ENCODE measurements around the gene EPB41L2. TPM values are rescaled to one million over a fixed set of nuclear protein-coding genes. Genes with fewer than 3 reads are reported as not detected.

Gene EPB41L2
- total and polyA plus RNA-seq, 2 experiments from 2014 or later = 27.4 to 35.8 TPM

- Histone ChIP-seq H3K4me3 (no peak overlapping the region), H3K4me1 (ENCODE audit: insufficient read depth) (peaks cover 4% of the 10 kb centered on the region), H3K36me3 (replicated peaks; ENCODE audit: insufficient read depth, low read depth) (no peaks in the 10 kb centered on the region), H4K20me1 (ENCODE audit: insufficient read depth, poor library complexity, severe bottlenecking) (no peaks in the 10 kb centered on the region), H3K9me3 (ENCODE audit: low read depth) (no peaks in the 10 kb centered on the region), H3K79me2 (no peaks in the 10 kb centered on the region), H2AFZ (no peak overlapping the region), H3K4me2 (no peak overlapping the region), H3K27me3 (no peaks in the 10 kb centered on the region), H3K27ac (no peak overlapping the region), H3K9me2 (replicated peaks; ENCODE audit: insufficient read depth) (no peaks in the 10 kb centered on the region)
- TF ChIP-seq, protein P1, sequence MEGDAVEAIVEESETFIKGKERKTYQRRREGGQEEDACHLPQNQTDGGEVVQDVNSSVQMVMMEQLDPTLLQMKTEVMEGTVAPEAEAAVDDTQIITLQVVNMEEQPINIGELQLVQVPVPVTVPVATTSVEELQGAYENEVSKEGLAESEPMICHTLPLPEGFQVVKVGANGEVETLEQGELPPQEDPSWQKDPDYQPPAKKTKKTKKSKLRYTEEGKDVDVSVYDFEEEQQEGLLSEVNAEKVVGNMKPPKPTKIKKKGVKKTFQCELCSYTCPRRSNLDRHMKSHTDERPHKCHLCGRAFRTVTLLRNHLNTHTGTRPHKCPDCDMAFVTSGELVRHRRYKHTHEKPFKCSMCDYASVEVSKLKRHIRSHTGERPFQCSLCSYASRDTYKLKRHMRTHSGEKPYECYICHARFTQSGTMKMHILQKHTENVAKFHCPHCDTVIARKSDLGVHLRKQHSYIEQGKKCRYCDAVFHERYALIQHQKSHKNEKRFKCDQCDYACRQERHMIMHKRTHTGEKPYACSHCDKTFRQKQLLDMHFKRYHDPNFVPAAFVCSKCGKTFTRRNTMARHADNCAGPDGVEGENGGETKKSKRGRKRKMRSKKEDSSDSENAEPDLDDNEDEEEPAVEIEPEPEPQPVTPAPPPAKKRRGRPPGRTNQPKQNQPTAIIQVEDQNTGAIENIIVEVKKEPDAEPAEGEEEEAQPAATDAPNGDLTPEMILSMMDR (IDR thresholded peaks at IDR 0.05; ENCODE audit: poor library complexity) = no peak
- TF ChIP-seq EZH2 (IDR thresholded peaks at IDR 0.05; ENCODE audit: borderline replicate concordance) (no peak), EZH2phosphoT487 (IDR thresholded peaks at IDR 0.05; ENCODE audit: low read depth, severe bottlenecking, unreplicated experiment) (no peak)
- WGBS (ENCODE audit: low lambda C conversion rate, missing lambda C conversion rate) = 100% methylated on average over 1 of the region's 1 CpG
- DNase-seq (ENCODE audit: low spot score) = no peak
Observed at GRCh38 chr6:131103901-131104300, 40.9 kb upstream of the EPB41L2 start.

- Histone ChIP-seq H3K27ac (peak overlapping the region; percentile 51), H3K79me2 (no peaks in the 10 kb centered on the region), H3K4me2 (no peak overlapping the region), H3K4me3 (no peak overlapping the region), H2AFZ (no peak overlapping the region), H3K36me3 (replicated peaks; ENCODE audit: insufficient read depth, low read depth) (no peaks in the 10 kb centered on the region), H3K4me1 (ENCODE audit: insufficient read depth) (peaks cover 4% of the 10 kb centered on the region), H4K20me1 (ENCODE audit: insufficient read depth, poor library complexity, severe bottlenecking) (no peaks in the 10 kb centered on the region), H3K9me2 (replicated peaks; ENCODE audit: insufficient read depth) (no peaks in the 10 kb centered on the region), H3K27me3 (no peaks in the 10 kb centered on the region), H3K9me3 (ENCODE audit: low read depth) (no peaks in the 10 kb centered on the region)
- DNase-seq (ENCODE audit: low spot score) = no peak
- WGBS (ENCODE audit: low lambda C conversion rate, missing lambda C conversion rate) = 68% methylated on average over 4 of the region's 4 CpGs
- no peak for TF ChIP-seq EZH2phosphoT487 (IDR thresholded peaks at IDR 0.05; ENCODE audit: low read depth, severe bottlenecking, unreplicated experiment)
- TF ChIP-seq, protein P1 (IDR thresholded peaks at IDR 0.05; ENCODE audit: poor library complexity) = no peak
- no peak for TF ChIP-seq EZH2 (IDR thresholded peaks at IDR 0.05; ENCODE audit: borderline replicate concordance)
Observed at GRCh38 chr6:131103296-131103695, 40.3 kb upstream of the EPB41L2 start.

DNA sequence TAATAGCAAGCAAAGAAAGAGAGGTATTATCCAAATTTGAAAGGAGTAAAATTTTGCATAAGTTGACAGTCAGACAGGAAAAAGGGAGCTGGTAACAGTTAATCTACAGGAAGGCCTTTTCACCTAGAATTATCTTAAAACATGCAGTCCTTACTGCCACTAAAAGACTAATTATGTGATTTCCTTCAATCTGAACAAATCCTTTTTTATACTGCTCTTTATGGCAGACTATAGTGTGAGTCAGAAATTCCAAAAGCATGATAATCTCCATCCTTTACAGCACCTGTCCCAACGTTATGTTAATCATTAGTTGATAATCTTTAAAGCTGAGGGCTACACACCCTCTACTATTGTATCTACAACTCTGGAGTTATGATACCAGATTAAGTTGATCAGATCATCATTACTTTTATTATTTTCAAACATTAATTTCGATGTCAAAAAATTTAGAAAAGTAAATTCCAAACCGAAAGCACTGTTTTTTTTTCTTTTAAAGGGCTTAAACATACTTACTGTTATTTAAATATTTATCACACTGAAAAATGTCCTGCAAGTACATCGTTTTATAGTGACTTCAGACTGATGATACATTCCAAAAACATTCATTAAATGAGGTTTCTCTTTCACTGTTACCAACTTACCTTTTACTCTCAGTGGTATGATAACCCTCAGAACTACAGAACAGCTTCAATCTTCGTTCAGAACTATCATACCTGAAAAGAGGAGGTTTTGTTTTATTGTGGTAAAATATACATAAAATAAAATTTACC, 39.1 kb upstream of the EPB41L2 start:
- H3K27ac ChIP-seq = peak overlapping the region; percentile 76
- H3K4me1 ChIP-seq (ENCODE audit: insufficient read depth) = peaks cover 4% of the 10 kb centered on the region
- no peaks in the 10 kb centered on the region for H3K79me2 ChIP-seq
- H3K4me3 ChIP-seq = no peak overlapping the region
- WGBS (ENCODE audit: low lambda C conversion rate, missing lambda C conversion rate) = 67% methylated on average over 5 of the region's 5 CpGs
- no peaks in the 10 kb centered on the region for H3K9me2 ChIP-seq (replicated peaks; ENCODE audit: insufficient read depth)
- TF ChIP-seq, protein P1 (IDR thresholded peaks at IDR 0.05; ENCODE audit: poor library complexity) = no peak
- TF ChIP-seq EZH2phosphoT487 (IDR thresholded peaks at IDR 0.05; ENCODE audit: low read depth, severe bottlenecking, unreplicated experiment) (no peak), EZH2 (IDR thresholded peaks at IDR 0.05; ENCODE audit: borderline replicate concordance) (no peak)
- no peak overlapping the region for H2AFZ ChIP-seq
- no peaks in the 10 kb centered on the region for H3K27me3 ChIP-seq
- peak; percentile 49 for DNase-seq (ENCODE audit: low spot score)
- no peaks in the 10 kb centered on the region for H3K36me3 ChIP-seq (replicated peaks; ENCODE audit: insufficient read depth, low read depth)
- peak overlapping the region; percentile 7 for H3K4me2 ChIP-seq
- H3K9me3 ChIP-seq (ENCODE audit: low read depth) = no peaks in the 10 kb centered on the region
- H4K20me1 ChIP-seq (ENCODE audit: insufficient read depth, poor library complexity, severe bottlenecking) = no peaks in the 10 kb centered on the region
